ENCODE results near the gene BOC. TPM values are rescaled to one million over a fixed set of nuclear protein-coding genes. Genes with fewer than 3 reads are reported as not detected.

BOC gene
- total RNA-seq, 2 experiments from 2014 or later: not detected

DNA sequence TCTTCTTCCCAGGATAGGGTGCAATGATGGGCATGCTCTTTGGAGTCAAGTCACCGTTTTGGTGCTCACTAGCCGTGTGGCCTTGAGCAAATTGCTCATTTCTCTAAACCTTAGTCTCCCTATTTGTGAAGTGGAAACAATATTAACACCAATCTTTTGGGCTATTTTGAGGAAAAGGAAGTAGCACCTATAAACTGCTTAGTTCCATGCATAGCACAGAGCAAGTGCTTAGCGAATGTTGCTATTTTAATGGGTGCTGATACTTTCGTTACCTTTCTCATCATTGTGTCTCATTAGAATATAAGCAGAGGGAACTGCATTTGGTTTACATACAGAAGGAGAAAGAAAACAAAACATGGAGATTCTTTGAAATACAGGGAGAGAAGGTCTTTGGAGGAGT lies 66.1 kb downstream of the BOC start:
- CTCF ChIA-PET: no interaction called here
- no peaks in the 10 kb centered on the region for H3K36me3 ChIP-seq (ENCODE audit: insufficient read depth, low read length)
- H3K27ac ChIP-seq (ENCODE audit: low read depth in 1 of 2, low read length in 2 of 2): no peak overlapping the region
- no peak overlapping the region for H3K4me3 Mint-ChIP-seq
- H3K4me1 ChIP-seq (ENCODE audit: insufficient read depth, low read length): no peaks in the 10 kb centered on the region
- intact Hi-C loops (cut with DNase I, micrococcal nuclease): no loop called here
- DNase-seq (no peak), ATAC-seq (ENCODE audit: poor library complexity) (no peak)
- H3K36me3 Mint-ChIP-seq (ENCODE audit: low read depth): no peaks in the 10 kb centered on the region
- TF ChIP-seq CTCF (IDR thresholded peaks at IDR 0.05): no peak
- H3K27ac Mint-ChIP-seq: no peak overlapping the region
- no peaks in the 10 kb centered on the region for H3K9me3 Mint-ChIP-seq
- peaks cover 5% of the 10 kb centered on the region for H3K27me3 Mint-ChIP-seq
- no peaks in the 10 kb centered on the region for H3K27me3 ChIP-seq (ENCODE audit: control insufficient read depth in 1 of 2, insufficient read depth in 2 of 2, low read length in 2 of 2)
- POLR2A ChIA-PET: no interaction called here
- no peak overlapping the region for H3K4me3 ChIP-seq (ENCODE audit: low read length)
- H3K4me1 Mint-ChIP-seq (ENCODE audit: low read depth): peaks cover 5% of the 10 kb centered on the region
- no peaks in the 10 kb centered on the region for H3K9me3 ChIP-seq (ENCODE audit: control insufficient read depth in 1 of 2, insufficient read depth in 1 of 2, low read length in 2 of 2)

GRCh38 chr3:113277941-113278598 lies 66.7 kb downstream of the BOC start:
- no peak for TF ChIP-seq CTCF (IDR thresholded peaks at IDR 0.05)
- Mint-ChIP-seq H3K27me3 (peaks cover 5% of the 10 kb centered on the region), H3K27ac (no peak overlapping the region), H3K4me3 (no peak overlapping the region), H3K36me3 (ENCODE audit: low read depth) (no peaks in the 10 kb centered on the region), H3K4me1 (ENCODE audit: low read depth) (peaks cover 5% of the 10 kb centered on the region), H3K9me3 (no peaks in the 10 kb centered on the region)
- Histone ChIP-seq H3K27ac (ENCODE audit: low read depth in 1 of 2, low read length in 2 of 2) (no peak overlapping the region), H3K4me1 (ENCODE audit: insufficient read depth, low read length) (no peaks in the 10 kb centered on the region), H3K9me3 (ENCODE audit: control insufficient read depth in 1 of 2, insufficient read depth in 1 of 2, low read length in 2 of 2) (no peaks in the 10 kb centered on the region), H3K27me3 (ENCODE audit: control insufficient read depth in 1 of 2, insufficient read depth in 2 of 2, low read length in 2 of 2) (no peaks in the 10 kb centered on the region), H3K36me3 (ENCODE audit: insufficient read depth, low read length) (no peaks in the 10 kb centered on the region), H3K4me3 (ENCODE audit: low read length) (no peak overlapping the region)
- no peak for DNase-seq
- ChIA-PET POLR2A (no interaction called here), CTCF (no interaction called here)
- intact Hi-C loops (cut with DNase I, micrococcal nuclease): no loop called here
- no peak for ATAC-seq (ENCODE audit: poor library complexity)

- intact Hi-C loops (cut with DNase I, micrococcal nuclease): no loop called here
- no peaks in the 10 kb centered on the region for H3K4me1 ChIP-seq (ENCODE audit: insufficient read depth, low read length)
- H3K4me3 Mint-ChIP-seq: no peak overlapping the region
- no peaks in the 10 kb centered on the region for H3K36me3 Mint-ChIP-seq (ENCODE audit: low read depth)
- CTCF ChIA-PET: no interaction called here
- H3K27me3 ChIP-seq (ENCODE audit: control insufficient read depth in 1 of 2, insufficient read depth in 2 of 2, low read length in 2 of 2): no peaks in the 10 kb centered on the region
- peaks cover 5% of the 10 kb centered on the region for H3K4me1 Mint-ChIP-seq (ENCODE audit: low read depth)
- H3K27ac Mint-ChIP-seq: no peak overlapping the region
- DNase-seq (no peak), ATAC-seq (ENCODE audit: poor library complexity) (no peak)
- TF ChIP-seq CTCF (IDR thresholded peaks at IDR 0.05): no peak
- peaks cover 5% of the 10 kb centered on the region for H3K27me3 Mint-ChIP-seq
- POLR2A ChIA-PET: no interaction called here
- H3K4me3 ChIP-seq (ENCODE audit: low read length): no peak overlapping the region
- H3K27ac ChIP-seq (ENCODE audit: low read depth in 1 of 2, low read length in 2 of 2): no peak overlapping the region
- no peaks in the 10 kb centered on the region for H3K36me3 ChIP-seq (ENCODE audit: insufficient read depth, low read length)
- no peaks in the 10 kb centered on the region for H3K9me3 Mint-ChIP-seq
- no peaks in the 10 kb centered on the region for H3K9me3 ChIP-seq (ENCODE audit: control insufficient read depth in 1 of 2, insufficient read depth in 1 of 2, low read length in 2 of 2)
These were observed 67.2 kb downstream of the BOC start for GRCh38 chr3:113278599-113278955.

All from CD4-positive, alpha-beta T cell (primary cell).